Left ventricle myocardium inferior (tissue), 1 donor: Measurements from ENCODE around the gene PDS5B. TPM values are rescaled to one million over a fixed set of nuclear protein-coding genes. Genes with fewer than 3 reads are reported as not detected.
"Not testable (repeated sequence)": the region's sequence is repeated elsewhere in the genome, so short reads cannot be mapped to it uniquely, and the experiment has no call there.

Experiments
- DNase-seq: peaks from one replicate; pipeline ENCODE4 v3.0.0-alpha.2; 2020
- H3K27ac ChIP-seq: fragments of 200-600 bp; replicated peaks from 2 replicates; pipeline ENCODE4 v1.8.0; 2021
- H3K27me3 ChIP-seq: fragments of 200-600 bp; 2 replicates; pipeline ENCODE4 v1.8.0; 2021; ENCODE audit warnings: low read depth
- H3K36me3 ChIP-seq: fragments of 200-600 bp; 2 replicates; pipeline ENCODE4 v1.8.0; 2021
- H3K4me1 ChIP-seq: fragments of 200-600 bp; 2 replicates; pipeline ENCODE4 v1.8.0; 2021
- H3K4me3 ChIP-seq: fragments of 200-600 bp; 2 replicates; pipeline ENCODE4 v1.8.0; 2021; ENCODE audit warnings: mild to moderate bottlenecking, moderate library complexity
- H3K9me3 ChIP-seq: fragments of 200-600 bp; replicated peaks from 2 replicates; pipeline ENCODE4 v1.8.0; 2021
- CTCF ChIP-seq: fragments of 200-600 bp; IDR thresholded peaks from 2 replicates; pipeline ENCODE4 v1.8.0; 2021; ENCODE audit warnings: antibody characterized with exemption, mild to moderate bottlenecking, borderline replicate concordance
- intact Hi-C: fragments of 100-400 bp; cut with micrococcal nuclease; formaldehyde crosslinking; loops from one replicate; pipeline ENCODE4 v1.11.0; 2022
- total RNA-seq: library from RNA; stranded (reverse); fragmentation: NEBNext Ultra II Directional; extraction: Animal tissue kit (Norgen Biotek cat#: 25700); gene quantifications from one replicate; pipeline ENCODE4 v1.2.1, GENCODE V29; 2021
- donor health status: DM: no; HTN: yes; CAD: no; lungs with severe emphysema.

Gene PDS5B
- total RNA-seq, 1 donor from 2014 or later = 20.4 TPM

DNA sequence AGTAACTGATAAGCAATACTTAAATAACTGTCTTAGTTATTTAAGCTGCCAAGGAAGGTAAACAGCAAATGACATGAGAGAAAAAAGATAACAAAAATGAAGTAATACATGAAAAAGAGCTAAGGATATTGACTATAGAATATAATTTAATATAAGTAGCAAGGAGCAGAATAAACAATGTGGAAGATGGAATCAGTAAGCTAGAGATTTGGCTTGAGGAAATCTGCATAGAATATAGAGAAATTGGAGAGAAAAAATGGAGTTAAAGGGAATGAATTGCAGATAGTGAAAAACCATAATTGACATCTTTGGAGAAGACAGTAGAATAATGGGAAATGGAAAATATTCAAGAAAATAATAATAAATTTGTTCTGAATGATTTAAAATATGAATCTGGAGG is 127.1 kb downstream of the PDS5B start:
- no peaks in the 10 kb centered on the region for H3K4me1 ChIP-seq
- peaks cover 61% of the 10 kb centered on the region for H3K36me3 ChIP-seq
- intact Hi-C loops = no loop called here
- TF ChIP-seq CTCF = no peak
- H3K27me3 ChIP-seq = no peaks in the 10 kb centered on the region
- peaks cover 26% of the 10 kb centered on the region for H3K9me3 ChIP-seq
- H3K27ac ChIP-seq = no peak overlapping the region
- no peak overlapping the region for H3K4me3 ChIP-seq
- no peak for DNase-seq

- H3K27ac ChIP-seq, H3K27me3 ChIP-seq, intact Hi-C loops, H3K4me3 ChIP-seq, H3K4me1 ChIP-seq, DNase-seq: not testable (repeated sequence)
- peaks cover 26% of the 10 kb centered on the region for H3K9me3 ChIP-seq
- peaks cover 46% of the 10 kb centered on the region for H3K36me3 ChIP-seq
Measured at GRCh38 chr13:32716201-32716600, 129.9 kb downstream of the PDS5B start.

GRCh38 chr13:32720026-32720425 is 133.8 kb downstream of the PDS5B start:
- no peak for DNase-seq
- intact Hi-C loops = no loop called here
- Histone ChIP-seq H3K36me3 (peaks cover 7% of the 10 kb centered on the region), H3K4me3 (no peak overlapping the region), H3K27me3 (no peaks in the 10 kb centered on the region), H3K27ac (no peak overlapping the region), H3K4me1 (peaks cover 5% of the 10 kb centered on the region), H3K9me3 (peaks cover 4% of the 10 kb centered on the region)
- TF ChIP-seq CTCF = no peak

GRCh38 chr13:32721131-32722034 is 135.1 kb downstream of the PDS5B start:
- H3K4me1 ChIP-seq, H3K36me3 ChIP-seq, H3K27me3 ChIP-seq, H3K9me3 ChIP-seq, intact Hi-C loops, DNase-seq, H3K4me3 ChIP-seq, H3K27ac ChIP-seq: not testable (repeated sequence)

DNA sequence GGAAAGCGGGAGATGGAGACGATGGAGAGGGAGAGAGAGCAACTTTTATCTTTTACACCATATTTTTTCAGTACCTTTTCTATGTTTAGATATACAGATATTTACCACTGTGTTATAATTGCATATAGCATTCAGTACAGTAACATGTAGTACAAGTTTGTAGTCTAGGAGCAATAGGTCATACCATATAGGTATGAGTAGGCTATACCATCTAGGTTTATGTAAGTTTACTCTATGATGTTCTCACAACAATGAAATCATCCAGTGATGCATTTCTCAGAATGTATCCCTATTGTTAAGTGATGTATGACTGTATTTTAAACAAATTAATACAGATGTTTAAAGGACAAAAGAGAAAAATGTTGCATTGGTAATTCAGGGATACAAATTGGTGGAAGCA is 136.1 kb downstream of the PDS5B start:
- no peak for DNase-seq
- no peak overlapping the region for H3K4me3 ChIP-seq
- H3K4me1 ChIP-seq = peaks cover 5% of the 10 kb centered on the region
- H3K27ac ChIP-seq = no peak overlapping the region
- H3K27me3 ChIP-seq = no peaks in the 10 kb centered on the region
- H3K36me3 ChIP-seq = no peaks in the 10 kb centered on the region
- intact Hi-C loops = no loop called here
- no peak for TF ChIP-seq CTCF
- no peaks in the 10 kb centered on the region for H3K9me3 ChIP-seq

GRCh38 chr13:32723987-32724386 is 137.7 kb downstream of the PDS5B start:
- Histone ChIP-seq H3K4me3 (no peak overlapping the region), H3K9me3 (no peaks in the 10 kb centered on the region), H3K27ac (no peak overlapping the region), H3K4me1 (peaks cover 5% of the 10 kb centered on the region), H3K27me3 (no peaks in the 10 kb centered on the region), H3K36me3 (no peaks in the 10 kb centered on the region)
- intact Hi-C loops = no loop called here
- no peak for DNase-seq
- TF ChIP-seq CTCF = no peak
